Measurements from ENCODE around the gene FABP7. TPM values are rescaled to one million over a fixed set of nuclear protein-coding genes. Genes with fewer than 3 reads are reported as not detected.

Gene FABP7
- total RNA-seq, 1 experiment from 2014 or later = not detected

DNA sequence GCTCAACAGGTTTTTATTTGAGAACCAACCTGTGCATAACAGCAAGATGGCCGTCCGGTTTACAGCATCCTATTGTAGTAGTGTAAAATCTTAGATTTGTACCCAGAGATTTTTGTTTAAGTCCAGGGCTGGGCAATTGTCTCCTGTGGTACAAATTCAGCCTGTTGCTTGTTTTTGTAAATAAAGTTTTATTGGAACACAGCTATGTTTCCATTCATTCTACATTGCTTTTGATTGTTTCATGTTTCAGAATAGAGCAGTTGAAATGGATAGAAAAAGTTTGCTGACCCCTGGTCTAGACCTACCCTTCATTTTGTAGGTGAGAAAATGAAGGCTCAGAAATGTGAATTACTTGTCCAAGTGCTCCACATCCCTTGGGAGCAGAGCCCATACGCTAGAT is 18.0 kb downstream of the FABP7 start (continued):
- TF ChIP-seq, protein P1, sequence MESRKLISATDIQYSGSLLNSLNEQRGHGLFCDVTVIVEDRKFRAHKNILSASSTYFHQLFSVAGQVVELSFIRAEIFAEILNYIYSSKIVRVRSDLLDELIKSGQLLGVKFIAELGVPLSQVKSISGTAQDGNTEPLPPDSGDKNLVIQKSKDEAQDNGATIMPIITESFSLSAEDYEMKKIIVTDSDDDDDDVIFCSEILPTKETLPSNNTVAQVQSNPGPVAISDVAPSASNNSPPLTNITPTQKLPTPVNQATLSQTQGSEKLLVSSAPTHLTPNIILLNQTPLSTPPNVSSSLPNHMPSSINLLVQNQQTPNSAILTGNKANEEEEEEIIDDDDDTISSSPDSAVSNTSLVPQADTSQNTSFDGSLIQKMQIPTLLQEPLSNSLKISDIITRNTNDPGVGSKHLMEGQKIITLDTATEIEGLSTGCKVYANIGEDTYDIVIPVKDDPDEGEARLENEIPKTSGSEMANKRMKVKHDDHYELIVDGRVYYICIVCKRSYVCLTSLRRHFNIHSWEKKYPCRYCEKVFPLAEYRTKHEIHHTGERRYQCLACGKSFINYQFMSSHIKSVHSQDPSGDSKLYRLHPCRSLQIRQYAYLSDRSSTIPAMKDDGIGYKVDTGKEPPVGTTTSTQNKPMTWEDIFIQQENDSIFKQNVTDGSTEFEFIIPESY (IDR thresholded peaks at IDR 0.05; ENCODE audit: extremely low read depth, insufficient replicate concordance, low read length) = no peak
- no peak for TF ChIP-seq EZH2phosphoT487 (IDR thresholded peaks at IDR 0.05; ENCODE audit: borderline replicate concordance)

DNA sequence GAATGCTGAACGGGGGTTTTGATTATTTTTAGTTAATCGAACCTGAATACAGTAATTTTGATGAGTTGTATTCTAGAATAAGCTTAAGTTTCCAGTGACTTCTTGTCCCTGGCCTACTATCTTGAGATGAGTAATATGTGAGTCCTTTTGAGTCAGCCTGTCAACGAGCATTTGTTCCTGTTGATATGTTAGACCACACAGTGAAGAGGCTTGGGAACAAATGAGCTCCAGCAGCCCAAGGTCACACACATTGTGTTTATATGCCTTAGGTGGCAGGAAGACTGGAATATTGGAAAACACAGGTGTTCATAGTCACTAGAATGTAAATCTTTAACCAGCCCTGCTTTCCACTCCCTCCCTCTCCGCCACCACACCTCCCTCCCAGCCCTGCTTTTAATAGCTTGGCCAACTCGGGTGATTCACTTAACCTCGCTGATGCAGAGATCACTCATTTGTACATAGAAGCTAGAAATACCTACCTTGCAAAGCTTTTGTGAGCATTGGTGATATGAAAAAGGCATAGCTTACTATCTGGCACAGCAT is 18.7 kb downstream of the FABP7 start:
- H3K4me1 ChIP-seq (ENCODE audit: control insufficient read depth in 1 of 2, insufficient read depth in 2 of 2, low read length in 2 of 2) = peaks cover 3 to 34% of the 10 kb centered on the region in 2 experiments
- no peaks in the 10 kb centered on the region for H3K27me3 ChIP-seq (ENCODE audit: insufficient read depth, low read length)
- H3K9me2 ChIP-seq (ENCODE audit: insufficient read depth) = no peaks in the 10 kb centered on the region
- H3K79me2 ChIP-seq (ENCODE audit: insufficient read depth, low read length) = no peaks in the 10 kb centered on the region
- no peak overlapping the region for H3K9ac ChIP-seq (ENCODE audit: low read length)
- RAD21 ChIA-PET (ENCODE audit: low non-redundant PET in 1 of 2, low total read pairs in 2 of 2, uncharacterized antibody in 2 of 2, unreplicated experiment in 2 of 2) = interaction anchor here in 1 of 2 experiments (0.6 kb wide), 1 partner anchor 41 kb away, joined by 3 read pairs; no protein-coding TSS in a partner anchor
- H3K4me3 ChIP-seq (replicated peaks in 1 of 2; ENCODE audit: low read depth in 1 of 2, low read length in 2 of 2) = peak overlapping the region in 1 of 2 experiments; percentile 26; a peak in 2 of 4 replicates
- peak overlapping the region; percentile 65 for H3K4me2 ChIP-seq (ENCODE audit: low read length)
- peak overlapping the region; percentile 75 for H2AFZ ChIP-seq (ENCODE audit: low read depth, low read length, poor library complexity, severe bottlenecking)
- ATAC-seq (peak; percentile 91), DNase-seq (ENCODE audit: low read depth, low spot score) (peak; percentile 83)
- H3K9me3 ChIP-seq (ENCODE audit: control insufficient read depth in 1 of 2, insufficient read depth in 1 of 2, low read depth in 1 of 2, low read length in 2 of 2) = no peaks in the 10 kb centered on the region
- POLR2A ChIA-PET = interaction anchor here (1.1 to 1.8 kb wide), 2 partner anchors 9 to 20 kb away, joined by 3 to 18 read pairs; partner anchors contain the start of gene SMPDL3A
- CTCF ChIA-PET = interaction anchor here (0.8 to 1.4 kb wide), 4 partner anchors 8 to 188 kb away, joined by 3 to 10 read pairs (median 4); partner anchors contain the start of gene PKIB
- H3K27ac ChIP-seq (ENCODE audit: low read depth, low read length) = peak overlapping the region; percentile 1; the same call in 1 of the 2 replicates
- no peaks in the 10 kb centered on the region for H4K20me1 ChIP-seq (ENCODE audit: insufficient read depth)
- intact Hi-C loops (cut with micrococcal nuclease) = no loop called here
- H3K36me3 ChIP-seq (ENCODE audit: control insufficient read depth in 1 of 2, insufficient read depth in 2 of 2, low read length in 2 of 2) = no peaks in the 10 kb centered on the region
- BruUV-seq (replicated peaks) = no TSS peak
- TF ChIP-seq CBX3 (IDR thresholded peaks at IDR 0.05; ENCODE audit: low read depth) = peak; percentile 60; the same call in 1 of the 2 replicates
- TF ChIP-seq TCF7L2 (IDR thresholded peaks at IDR 0.05; ENCODE audit: borderline replicate concordance, extremely low read depth, insufficient read depth, insufficient read length) = no peak
- peak; percentile 78 for TF ChIP-seq JUND (IDR thresholded peaks at IDR 0.05)
- TF ChIP-seq, protein P2, sequence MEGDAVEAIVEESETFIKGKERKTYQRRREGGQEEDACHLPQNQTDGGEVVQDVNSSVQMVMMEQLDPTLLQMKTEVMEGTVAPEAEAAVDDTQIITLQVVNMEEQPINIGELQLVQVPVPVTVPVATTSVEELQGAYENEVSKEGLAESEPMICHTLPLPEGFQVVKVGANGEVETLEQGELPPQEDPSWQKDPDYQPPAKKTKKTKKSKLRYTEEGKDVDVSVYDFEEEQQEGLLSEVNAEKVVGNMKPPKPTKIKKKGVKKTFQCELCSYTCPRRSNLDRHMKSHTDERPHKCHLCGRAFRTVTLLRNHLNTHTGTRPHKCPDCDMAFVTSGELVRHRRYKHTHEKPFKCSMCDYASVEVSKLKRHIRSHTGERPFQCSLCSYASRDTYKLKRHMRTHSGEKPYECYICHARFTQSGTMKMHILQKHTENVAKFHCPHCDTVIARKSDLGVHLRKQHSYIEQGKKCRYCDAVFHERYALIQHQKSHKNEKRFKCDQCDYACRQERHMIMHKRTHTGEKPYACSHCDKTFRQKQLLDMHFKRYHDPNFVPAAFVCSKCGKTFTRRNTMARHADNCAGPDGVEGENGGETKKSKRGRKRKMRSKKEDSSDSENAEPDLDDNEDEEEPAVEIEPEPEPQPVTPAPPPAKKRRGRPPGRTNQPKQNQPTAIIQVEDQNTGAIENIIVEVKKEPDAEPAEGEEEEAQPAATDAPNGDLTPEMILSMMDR (IDR thresholded peaks at IDR 0.05 in 2 of 3, conservative IDR thresholded peaks at IDR 0.05 in 1 of 3; ENCODE audit: borderline replicate concordance in 1 of 3, insufficient read depth in 1 of 3, low read depth in 2 of 3, low read length in 2 of 3) = no peak
- TF ChIP-seq CEBPB (IDR thresholded peaks at IDR 0.05; ENCODE audit: low read depth) = peak; percentile 55; the same call in 1 of the 2 replicates
- TF ChIP-seq YY1 (IDR thresholded peaks at IDR 0.05; ENCODE audit: extremely low read depth, insufficient replicate concordance, low read depth, low read length) = no peak
- no peak for TF ChIP-seq ELF1 (IDR thresholded peaks at IDR 0.05; ENCODE audit: borderline replicate concordance, low read depth)
- TF ChIP-seq SIN3A (IDR thresholded peaks at IDR 0.05; ENCODE audit: low read depth) = peak; percentile 73
- 0 out of 2 replicates have a peak, but pooled peaks have one; percentile 6 for TF ChIP-seq RAD21 (IDR thresholded peaks at IDR 0.05; ENCODE audit: low read depth)
- TF ChIP-seq, protein P3, sequence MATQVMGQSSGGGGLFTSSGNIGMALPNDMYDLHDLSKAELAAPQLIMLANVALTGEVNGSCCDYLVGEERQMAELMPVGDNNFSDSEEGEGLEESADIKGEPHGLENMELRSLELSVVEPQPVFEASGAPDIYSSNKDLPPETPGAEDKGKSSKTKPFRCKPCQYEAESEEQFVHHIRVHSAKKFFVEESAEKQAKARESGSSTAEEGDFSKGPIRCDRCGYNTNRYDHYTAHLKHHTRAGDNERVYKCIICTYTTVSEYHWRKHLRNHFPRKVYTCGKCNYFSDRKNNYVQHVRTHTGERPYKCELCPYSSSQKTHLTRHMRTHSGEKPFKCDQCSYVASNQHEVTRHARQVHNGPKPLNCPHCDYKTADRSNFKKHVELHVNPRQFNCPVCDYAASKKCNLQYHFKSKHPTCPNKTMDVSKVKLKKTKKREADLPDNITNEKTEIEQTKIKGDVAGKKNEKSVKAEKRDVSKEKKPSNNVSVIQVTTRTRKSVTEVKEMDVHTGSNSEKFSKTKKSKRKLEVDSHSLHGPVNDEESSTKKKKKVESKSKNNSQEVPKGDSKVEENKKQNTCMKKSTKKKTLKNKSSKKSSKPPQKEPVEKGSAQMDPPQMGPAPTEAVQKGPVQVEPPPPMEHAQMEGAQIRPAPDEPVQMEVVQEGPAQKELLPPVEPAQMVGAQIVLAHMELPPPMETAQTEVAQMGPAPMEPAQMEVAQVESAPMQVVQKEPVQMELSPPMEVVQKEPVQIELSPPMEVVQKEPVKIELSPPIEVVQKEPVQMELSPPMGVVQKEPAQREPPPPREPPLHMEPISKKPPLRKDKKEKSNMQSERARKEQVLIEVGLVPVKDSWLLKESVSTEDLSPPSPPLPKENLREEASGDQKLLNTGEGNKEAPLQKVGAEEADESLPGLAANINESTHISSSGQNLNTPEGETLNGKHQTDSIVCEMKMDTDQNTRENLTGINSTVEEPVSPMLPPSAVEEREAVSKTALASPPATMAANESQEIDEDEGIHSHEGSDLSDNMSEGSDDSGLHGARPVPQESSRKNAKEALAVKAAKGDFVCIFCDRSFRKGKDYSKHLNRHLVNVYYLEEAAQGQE (IDR thresholded peaks at IDR 0.05; ENCODE audit: low read depth) = no peak
- peak; percentile 74 for TF ChIP-seq SRF (IDR thresholded peaks at IDR 0.05; ENCODE audit: low read depth)
- TF ChIP-seq POLR2A (IDR thresholded peaks at IDR 0.05; ENCODE audit: borderline replicate concordance, extremely low read depth, insufficient read depth, insufficient read length) = no peak
- peak; percentile 95 for TF ChIP-seq FOSL1 (IDR thresholded peaks at IDR 0.05; ENCODE audit: low read depth)
- peak; percentile 25; the same call in 1 of the 2 replicates for TF ChIP-seq EGR1 (IDR thresholded peaks at IDR 0.05; ENCODE audit: low read depth)
- TF ChIP-seq, protein P4, sequence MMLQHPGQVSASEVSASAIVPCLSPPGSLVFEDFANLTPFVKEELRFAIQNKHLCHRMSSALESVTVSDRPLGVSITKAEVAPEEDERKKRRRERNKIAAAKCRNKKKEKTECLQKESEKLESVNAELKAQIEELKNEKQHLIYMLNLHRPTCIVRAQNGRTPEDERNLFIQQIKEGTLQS (IDR thresholded peaks at IDR 0.05) = no peak
- TF ChIP-seq ZFX (IDR thresholded peaks at IDR 0.05) = no peak
